GM10248 (cell line): ENCODE data around the gene HOXA5.

Experiments
- CTCF ChIA-PET: fragments of 300-600 bp; sonication (Branson Sonifier 250); formaldehyde crosslinking; extraction: SDS; loops from one replicate; lab custom pipeline; 2021; ENCODE audit warnings: antibody characterized with exemption; lab: Yijun Ruan, JAX
- POLR2A ChIA-PET: fragments of 350-650 bp; sonication (Branson Sonifier 250); formaldehyde crosslinking; extraction: SDS; loops from one replicate; lab custom pipeline; 2020; ENCODE audit warnings: antibody characterized with exemption; lab: Yijun Ruan, JAX
- DNase-seq: peaks from one replicate; pipeline ENCODE4 v3.0.0; 2012; ENCODE audit errors: extremely low spot score
- TF ChIP-seq, protein P1 (sequence below): IDR thresholded peaks from 2 replicates; pipeline ENCODE4 v1.5.1; 2012; ENCODE audit warnings: mild to moderate bottlenecking, low read depth; ENCODE audit errors: extremely low read depth, missing control alignments, control extremely low read depth

HOXA5 gene

GRCh38 chr7:27111042-27111750 is 32.3 kb downstream of the HOXA5 start:
- no peak for DNase-seq
- POLR2A ChIA-PET = no interaction called here
- CTCF ChIA-PET = interaction anchor here (1.0 to 1.2 kb wide), 3 partner anchors 9 to 85 kb away, joined by 3 to 4 read pairs (median 3); partner anchors contain the start of gene HOXA4
- TF ChIP-seq, protein P1, sequence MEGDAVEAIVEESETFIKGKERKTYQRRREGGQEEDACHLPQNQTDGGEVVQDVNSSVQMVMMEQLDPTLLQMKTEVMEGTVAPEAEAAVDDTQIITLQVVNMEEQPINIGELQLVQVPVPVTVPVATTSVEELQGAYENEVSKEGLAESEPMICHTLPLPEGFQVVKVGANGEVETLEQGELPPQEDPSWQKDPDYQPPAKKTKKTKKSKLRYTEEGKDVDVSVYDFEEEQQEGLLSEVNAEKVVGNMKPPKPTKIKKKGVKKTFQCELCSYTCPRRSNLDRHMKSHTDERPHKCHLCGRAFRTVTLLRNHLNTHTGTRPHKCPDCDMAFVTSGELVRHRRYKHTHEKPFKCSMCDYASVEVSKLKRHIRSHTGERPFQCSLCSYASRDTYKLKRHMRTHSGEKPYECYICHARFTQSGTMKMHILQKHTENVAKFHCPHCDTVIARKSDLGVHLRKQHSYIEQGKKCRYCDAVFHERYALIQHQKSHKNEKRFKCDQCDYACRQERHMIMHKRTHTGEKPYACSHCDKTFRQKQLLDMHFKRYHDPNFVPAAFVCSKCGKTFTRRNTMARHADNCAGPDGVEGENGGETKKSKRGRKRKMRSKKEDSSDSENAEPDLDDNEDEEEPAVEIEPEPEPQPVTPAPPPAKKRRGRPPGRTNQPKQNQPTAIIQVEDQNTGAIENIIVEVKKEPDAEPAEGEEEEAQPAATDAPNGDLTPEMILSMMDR = no peak

GRCh38 chr7:27110186-27111031 is 33.1 kb downstream of the HOXA5 start:
- TF ChIP-seq, protein P1 = no peak
- CTCF ChIA-PET = interaction anchor here (0.9 to 1.2 kb wide), 4 partner anchors 9 to 86 kb away, joined by 3 to 4 read pairs (median 3); partner anchors contain the start of gene HOXA4
- DNase-seq = no peak
- POLR2A ChIA-PET = no interaction called here

- no peak for DNase-seq
- CTCF ChIA-PET = interaction anchor here (0.9 to 1.2 kb wide), 3 partner anchors 9 to 427 kb away, joined by 3 read pairs; partner anchors contain the start of gene HOXA4
- TF ChIP-seq, protein P1 = no peak
- POLR2A ChIA-PET = no interaction called here
These were observed 33.9 kb downstream of the HOXA5 start for GRCh38 chr7:27109466-27110185.

DNA sequence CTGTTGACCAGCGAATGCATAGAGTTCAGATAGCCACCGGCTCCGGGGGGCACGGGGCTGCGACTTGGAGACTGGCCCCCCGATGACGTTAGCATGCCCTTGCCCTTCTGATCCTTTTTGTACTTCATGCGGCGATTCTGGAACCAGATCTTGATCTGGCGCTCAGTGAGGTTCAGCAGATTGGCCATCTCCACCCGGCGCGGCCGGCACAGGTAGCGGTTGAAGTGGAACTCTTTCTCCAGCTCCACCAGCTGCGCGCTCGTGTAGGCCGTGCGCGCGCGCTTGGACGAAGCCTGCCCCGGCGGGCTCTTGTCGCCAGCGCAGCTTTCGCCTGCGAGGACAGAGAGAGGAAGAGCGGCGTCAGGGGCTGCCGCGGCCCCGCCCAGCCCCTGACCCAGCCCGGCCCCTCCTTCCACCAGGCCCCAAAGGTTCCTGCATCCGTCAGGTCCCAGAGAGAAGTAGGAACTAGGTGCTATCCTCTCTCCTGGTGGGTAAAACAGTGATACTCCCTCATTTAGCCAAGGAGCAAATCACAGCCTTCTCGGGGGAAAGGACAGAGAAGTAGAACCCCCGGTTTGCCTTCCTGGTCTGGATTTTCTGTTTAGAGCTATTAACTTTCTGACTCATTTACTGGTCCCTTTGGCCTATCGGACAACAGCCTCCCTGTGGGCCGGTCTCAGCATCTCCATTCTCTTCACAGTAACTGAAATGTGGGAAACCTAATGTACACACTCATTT is 34.9 kb downstream of the HOXA5 start:
- CTCF ChIA-PET = interaction anchor here (0.7 to 1.1 kb wide), 3 partner anchors 9 to 426 kb away, joined by 3 read pairs; no protein-coding TSS in a partner anchor
- DNase-seq = no peak

GRCh38 chr7:27107391-27108381 is 35.8 kb downstream of the HOXA5 start:
- TF ChIP-seq, protein P1 = no peak
- ChIA-PET CTCF (interaction anchor here (0.7 kb wide), 1 partner anchor 9 kb away, joined by 3 read pairs; no protein-coding TSS in a partner anchor), POLR2A (no interaction called here)
- no peak for DNase-seq

More for the DNA sequence above, 34.9 kb downstream of the HOXA5 start:
- POLR2A ChIA-PET = no interaction called here
- TF ChIP-seq, protein P1 = no peak
